Astrocyte (in vitro differentiated cells and primary cell): ENCODE data around the gene PPP1R26.

Experiments
- CTCF ChIP-seq: IDR thresholded peaks from 2 replicates; pipeline ENCODE4 v1.5.1; 2011; ENCODE audit warnings: low read depth, mild to moderate bottlenecking, inconsistent platforms, low read length, moderate library complexity; ENCODE audit not compliant: insufficient read depth
- EZH2 ChIP-seq: IDR thresholded peaks from 2 replicates; pipeline ENCODE4 v1.6.1; 2012; ENCODE audit warnings: mild to moderate bottlenecking, low read length, inconsistent platforms; ENCODE audit not compliant: insufficient read depth

GRCh38 chr9:135440620-135441019 is 39.0 kb upstream of the PPP1R26 start:
- no peak for TF ChIP-seq CTCF
- TF ChIP-seq EZH2, result no peak
